H1 (cell line): ENCODE data around the gene C5AR2. TPM values are rescaled to one million over a fixed set of nuclear protein-coding genes. Genes with fewer than 3 reads are reported as not detected.

Experiments
- CTCF ChIA-PET: fragments of 300-600 bp; sonication (Branson Sonifier 250); formaldehyde crosslinking; loops from one replicate; lab custom pipeline; 2021; ENCODE audit not compliant: partially characterized antibody; lab: Charles Lee
- POLR2A ChIA-PET: fragments of 300-600 bp; sonication (Branson Sonifier 250); formaldehyde crosslinking; loops from one replicate; lab custom pipeline; 2021; ENCODE audit warnings: inconsistent platforms; ENCODE audit not compliant: partially characterized antibody; lab: Charles Lee
- DNase-seq, 2 experiments: peaks; one replicate each; pipeline versions ENCODE4 v3.0.0 to v3.0.0-alpha.2; 2010 to 2022; ENCODE audit warnings: low spot score in 2 of 2, low read depth in 1 of 2, mixed read lengths in 1 of 2
- FAIRE-seq: peaks from 2 replicates; lab custom pipeline; 2011; peaks lifted over from hg19 to GRCh38; lab: Jason Lieb, UNC
- H2AFZ ChIP-seq: 2 replicates; pipeline ENCODE4 v1.8.1; 2012; ENCODE audit warnings: low read length, inconsistent platforms
- H2AK5ac ChIP-seq: 2 replicates; pipeline ENCODE4 v1.6.1; 2013; ENCODE audit warnings: low read depth, low read length
- H2BK120ac ChIP-seq: replicated peaks from 2 replicates; pipeline ENCODE3; 2013; ENCODE audit warnings: low read depth, low read length, inconsistent platforms
- H2BK12ac ChIP-seq: 2 replicates; pipeline ENCODE4 v1.6.1; 2013; ENCODE audit warnings: low read depth, low read length
- H2BK15ac ChIP-seq: 2 replicates; pipeline ENCODE4 v1.6.1; 2013; ENCODE audit warnings: low read length
- H2BK20ac ChIP-seq: 2 replicates; pipeline ENCODE4 v1.6.1; 2013; ENCODE audit warnings: low read length
- H2BK5ac ChIP-seq: 2 replicates; pipeline ENCODE4 v1.6.1; 2013; ENCODE audit warnings: low read depth, low read length
- H3K14ac ChIP-seq: 2 replicates; pipeline ENCODE4 v1.6.1; 2013; ENCODE audit warnings: inconsistent platforms; ENCODE audit not compliant: insufficient read length
- H3K18ac ChIP-seq: 2 replicates; pipeline ENCODE4 v1.6.1; 2013; ENCODE audit warnings: low read length; ENCODE audit errors: extremely low read depth
- H3K23ac ChIP-seq: 2 replicates; pipeline ENCODE4 v1.6.1; 2013; ENCODE audit warnings: inconsistent platforms; ENCODE audit not compliant: insufficient read length
- H3K23me2 ChIP-seq: 2 replicates; pipeline ENCODE4 v1.6.1; 2013; ENCODE audit warnings: low read depth, low read length
- H3K27ac ChIP-seq: 2 replicates; pipeline ENCODE4 v1.6.1; 2011; ENCODE audit warnings: low read depth, low read length, inconsistent platforms
- H3K27me3 ChIP-seq, 4 experiments: replicated peaks in 1 of 4; 1 replicate in 1 of 4; 2 replicates in 3 of 4; pipeline versions ENCODE4 v1.6.1 to v1.8.1; 2011 to 2013; ENCODE audit warnings: low read length in 3 of 4, mild to moderate bottlenecking in 3 of 4, inconsistent platforms in 2 of 4, mixed read lengths in 2 of 4, moderate library complexity in 1 of 4; ENCODE audit not compliant: control insufficient read depth in 3 of 4, insufficient read depth in 3 of 4; ENCODE audit errors: extremely low read depth in 1 of 4
- H3K36me3 ChIP-seq, 4 experiments: 2 replicates each; pipeline versions ENCODE4 v1.6.1 to v1.8.1; 2011 to 2013; ENCODE audit warnings: mild to moderate bottlenecking in 4 of 4, low read length in 3 of 4, moderate library complexity in 2 of 4, control low read depth in 1 of 4, inconsistent platforms in 1 of 4; ENCODE audit not compliant: insufficient read depth in 4 of 4, control insufficient read depth in 2 of 4
- H3K4ac ChIP-seq: replicated peaks from 2 replicates; pipeline ENCODE3; 2013; ENCODE audit warnings: low read length, low read depth, mixed read lengths, inconsistent platforms; ENCODE audit not compliant: insufficient read length
- H3K4me1 ChIP-seq, 4 experiments: replicated peaks in 1 of 4; 1 replicate in 1 of 4; 2 replicates in 3 of 4; pipeline versions ENCODE4 v1.6.1 to v1.8.1; 2011 to 2013; ENCODE audit warnings: low read length in 3 of 4, inconsistent platforms in 2 of 4, mixed read lengths in 1 of 4; ENCODE audit not compliant: insufficient read depth in 4 of 4, control insufficient read depth in 3 of 4
- H3K4me2 ChIP-seq, 2 experiments: 2 replicates each; pipeline versions ENCODE4 v1.6.1 to v1.8.1; 2011 to 2013; ENCODE audit warnings: low read depth in 2 of 2, low read length in 2 of 2, control low read depth in 1 of 2, inconsistent platforms in 1 of 2, mild to moderate bottlenecking in 1 of 2; ENCODE audit not compliant: insufficient read depth in 1 of 2
- H3K4me3 ChIP-seq, 4 experiments: fragments of 200-600, 300-600 bp in 1 of 4; sonication (generic), shearing (Covaris generic), sonication (Bioruptor Twin) in 1 of 4; 2 replicates each; pipeline versions ENCODE4 v1.5.1 to v1.8.1; 2011 to 2016; ENCODE audit warnings: low read length in 4 of 4, low read depth in 3 of 4, control low read depth in 2 of 4, inconsistent platforms in 2 of 4, mild to moderate bottlenecking in 2 of 4, mixed read lengths in 1 of 4, moderate library complexity in 1 of 4; ENCODE audit not compliant: insufficient read depth in 2 of 4; ENCODE audit errors: extremely low read depth in 1 of 4
- H3K56ac ChIP-seq: replicated peaks from 2 replicates; pipeline ENCODE3; 2013; ENCODE audit warnings: low read depth, mild to moderate bottlenecking, mixed read lengths, low read length, inconsistent platforms; ENCODE audit not compliant: insufficient read length
- H3K79me1 ChIP-seq: 2 replicates; pipeline ENCODE4 v1.6.1; 2013; ENCODE audit warnings: low read depth, low read length, control low read depth
- H3K79me2 ChIP-seq, 2 experiments: 2 replicates each; pipeline versions ENCODE4 v1.6.1 to v1.8.1; 2012 to 2013; ENCODE audit warnings: low read length in 2 of 2, mild to moderate bottlenecking in 2 of 2, inconsistent platforms in 1 of 2; ENCODE audit not compliant: insufficient read depth in 2 of 2, control insufficient read depth in 1 of 2
- H3K9ac ChIP-seq, 4 experiments: replicated peaks in 1 of 4; 1 replicate in 1 of 4; 2 replicates in 3 of 4; pipeline versions ENCODE4 v1.6.1 to v1.8.1; 2011 to 2013; ENCODE audit warnings: low read depth in 3 of 4, low read length in 3 of 4, control low read depth in 2 of 4, mild to moderate bottlenecking in 2 of 4, moderate library complexity in 2 of 4, inconsistent platforms in 1 of 4; ENCODE audit errors: extremely low read depth in 1 of 4
- H3K9me3 ChIP-seq, 2 experiments: 2 replicates each; pipeline versions ENCODE4 v1.6.1 to v1.8.1; 2012 to 2013; ENCODE audit warnings: mild to moderate bottlenecking in 2 of 2, moderate library complexity in 2 of 2, control low read depth in 1 of 2, inconsistent platforms in 1 of 2, low read depth in 1 of 2, low read length in 1 of 2, mixed read lengths in 1 of 2; ENCODE audit not compliant: insufficient read depth in 2 of 2
- H4K20me1 ChIP-seq, 2 experiments: replicated peaks in 1 of 2; 2 replicates each; pipeline versions ENCODE3 to v1.8.1; 2011 to 2013; ENCODE audit warnings: inconsistent platforms in 2 of 2, low read length in 2 of 2, mild to moderate bottlenecking in 1 of 2; ENCODE audit not compliant: insufficient read depth in 2 of 2, control insufficient read depth in 1 of 2
- H4K5ac ChIP-seq: 2 replicates; pipeline ENCODE4 v1.6.1; 2013; ENCODE audit warnings: low read length, low read depth, mixed read lengths, inconsistent platforms; ENCODE audit not compliant: insufficient read length
- H4K8ac ChIP-seq: 2 replicates; pipeline ENCODE4 v1.8.0; 2013; ENCODE audit warnings: mild to moderate bottlenecking, moderate library complexity, low read length, inconsistent platforms; ENCODE audit not compliant: insufficient read depth; ENCODE audit errors: extremely low read depth
- H4K91ac ChIP-seq: replicated peaks from 2 replicates; pipeline ENCODE3; 2013; ENCODE audit warnings: low read length, mixed read lengths, inconsistent platforms; ENCODE audit not compliant: insufficient read length
- MAFK ChIP-seq: IDR thresholded peaks from 2 replicates; pipeline ENCODE4 v1.6.1; 2012; ENCODE audit warnings: low read depth, mild to moderate bottlenecking, improper control_type of control experiment, low read length
- POU5F1 ChIP-seq: IDR thresholded peaks from 2 replicates; pipeline ENCODE4 v1.6.1; 2011; ENCODE audit warnings: low read depth, mild to moderate bottlenecking, low read length, moderate library complexity
- SP4 ChIP-seq: IDR thresholded peaks from 2 replicates; pipeline ENCODE4 v1.6.1; 2012; ENCODE audit warnings: low read length, inconsistent platforms
- TEAD4 ChIP-seq: IDR thresholded peaks from 2 replicates; pipeline ENCODE4 v1.6.1; 2012; ENCODE audit warnings: low read depth, low read length, inconsistent platforms, mixed read lengths
- WGBS, 2 experiments: shearing (Covaris generic) in 1 of 2; methylation state at CpG; one replicate each; pipeline versions ENCODE4 v1.1.6 to v1.1.7; 2013 to 2015; ENCODE audit warnings: low lambda C conversion rate in 2 of 2, mixed read lengths in 2 of 2, inconsistent platforms in 1 of 2, low coverage in 1 of 2, missing lambda C conversion rate in 1 of 2; ENCODE audit not compliant: insufficient replicate concordance in 2 of 2, insufficient coverage in 1 of 2, insufficient read length in 1 of 2; ENCODE audit errors: extremely low coverage in 1 of 2, missing lambda C conversion rate in 1 of 2; 5-methylcytosine and 5-hydroxymethylcytosine counted together
- polyA plus RNA-seq, 7 experiments: library from polyadenylated mRNA; depleted of rRNA in 3 of 7; stranded (reverse) in 5 of 7; unstranded in 2 of 7; fragments of >200 nt in 5 of 7; fragments of 200-250 nt in 2 of 7; gene quantifications; 1 replicate in 5 of 7; 2 replicates in 1 of 7; 4 replicates in 1 of 7; pipeline versions ENCODE4 v1.2.1 to v1.2.3, GENCODE V29; 2011 to 2013; ENCODE audit warnings: missing spikeins in 2 of 7, mixed read lengths in 2 of 7
- total RNA-seq: library from RNA; stranded (reverse); fragmentation: NEBNext Ultra II Directional; extraction: Animal tissue kit (Norgen Biotek cat#: 25700); gene quantifications from 2 replicates; pipeline ENCODE4 v1.2.1, GENCODE V29; 2021
- TF ChIP-seq, protein P1 (sequence below): IDR thresholded peaks from 2 replicates; pipeline ENCODE4 v1.6.1; 2011; ENCODE audit warnings: low read length, improper control_type of control experiment

C5AR2 gene
- total and polyA plus RNA-seq, 2 of the 8 experiments (the other 6 are each of a cell fraction or from before 2014, with no cell fraction given) = 0.08 to 0.15 TPM

DNA sequence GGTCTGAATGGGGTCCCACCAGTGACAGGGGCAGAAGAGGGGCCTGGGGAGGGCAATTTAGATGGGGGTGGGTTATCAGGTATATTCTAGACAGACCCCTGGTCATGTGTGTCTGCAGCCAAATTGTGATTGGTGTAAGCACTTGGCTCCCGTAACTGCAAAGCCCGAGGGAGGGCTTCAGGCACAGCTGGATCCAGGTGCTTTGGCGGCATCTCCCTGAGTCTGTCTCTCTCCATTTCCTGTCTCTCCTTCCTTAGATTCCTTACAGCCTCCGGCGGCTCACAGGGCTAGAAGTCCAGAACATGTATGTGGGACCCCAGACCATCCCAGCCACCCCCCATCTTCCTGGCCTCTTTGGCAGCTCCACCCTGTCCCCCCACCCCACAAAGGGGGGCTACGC is 48.6 kb downstream of the C5AR2 start:
- H3K4me2 ChIP-seq = no peak overlapping the region
- no peak overlapping the region for H2AK5ac ChIP-seq
- no peak overlapping the region for H2AFZ ChIP-seq
- no peaks in the 10 kb centered on the region for H3K23me2 ChIP-seq
- DNase-seq = no peak
- H4K5ac ChIP-seq = no peak overlapping the region
- H3K9me3 ChIP-seq = no peaks in the 10 kb centered on the region
- H3K79me2 ChIP-seq = no peaks in the 10 kb centered on the region
- no peak overlapping the region for H3K56ac ChIP-seq
- H3K18ac ChIP-seq = no peak overlapping the region
- H3K4me3 ChIP-seq = no peak overlapping the region
- H2BK5ac ChIP-seq = no peak overlapping the region
- ChIA-PET POLR2A (interaction anchor here (1.1 to 1.8 kb wide), 4 partner anchors 9 to 22 kb away, joined by 4 to 6 read pairs (median 5); no protein-coding TSS in a partner anchor), CTCF (interaction anchor here (5.1 to 6.8 kb wide), 2 partner anchors 10 to 35 kb away, joined by 19 to 50 read pairs; no protein-coding TSS in a partner anchor)
- no peak overlapping the region for H2BK120ac ChIP-seq
- H4K8ac ChIP-seq = no peak overlapping the region
- no peaks in the 10 kb centered on the region for H3K79me1 ChIP-seq
- H3K27ac ChIP-seq = no peak overlapping the region
- H2BK20ac ChIP-seq = no peak overlapping the region
- no peak overlapping the region for H3K23ac ChIP-seq
- no peak overlapping the region for H2BK12ac ChIP-seq
- WGBS, 2 experiments = 86% methylated on average over 6 of the region's 6 CpGs; no CpG with 5 or more reads in 1 of the 2 experiments
- no peak overlapping the region for H3K14ac ChIP-seq
- no peak for FAIRE-seq
- H4K91ac ChIP-seq = no peak overlapping the region
- H3K4ac ChIP-seq = no peak overlapping the region
- peaks cover 2 to 4% of the 10 kb centered on the region in 2 experiments for H4K20me1 ChIP-seq
- TF ChIP-seq TEAD4 (no peak), POU5F1 (no peak), MAFK (no peak), SP4 (no peak)
- TF ChIP-seq, protein P1, sequence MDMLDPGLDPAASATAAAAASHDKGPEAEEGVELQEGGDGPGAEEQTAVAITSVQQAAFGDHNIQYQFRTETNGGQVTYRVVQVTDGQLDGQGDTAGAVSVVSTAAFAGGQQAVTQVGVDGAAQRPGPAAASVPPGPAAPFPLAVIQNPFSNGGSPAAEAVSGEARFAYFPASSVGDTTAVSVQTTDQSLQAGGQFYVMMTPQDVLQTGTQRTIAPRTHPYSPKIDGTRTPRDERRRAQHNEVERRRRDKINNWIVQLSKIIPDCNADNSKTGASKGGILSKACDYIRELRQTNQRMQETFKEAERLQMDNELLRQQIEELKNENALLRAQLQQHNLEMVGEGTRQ = no peak
- no peaks in the 10 kb centered on the region for H3K27me3 ChIP-seq
- no peak overlapping the region for H2BK15ac ChIP-seq
- H3K36me3 ChIP-seq = peaks cover 27 to 58% (median 53%) of the 10 kb centered on the region in 4 experiments; a peak in 7 of 8 replicates
- H3K4me1 ChIP-seq = no peaks in the 10 kb centered on the region
- H3K9ac ChIP-seq = no peak overlapping the region
